Ovary (tissue), 9 donors: ENCODE data around the gene GPR26. TPM values are rescaled to one million over a fixed set of nuclear protein-coding genes. Genes with fewer than 3 reads are reported as not detected.

Experiments used
- DNase-seq, 5 donors: peaks; one replicate each; pipeline ENCODE4 v3.0.0-alpha.2; 2019 to 2020
- H3K27ac ChIP-seq, 2 donors: fragments of 200-600 bp; one replicate each; pipeline versions ENCODE4 v1.5.1 to v1.8.0; 2019 to 2022
- H3K27me3 ChIP-seq: fragments of 200-600 bp; one replicate; pipeline ENCODE4 v1.8.0; 2022
- H3K36me3 ChIP-seq: fragments of 200-600 bp; sonication (generic); one replicate; pipeline ENCODE4 v1.5.1; 2019
- H3K4me1 ChIP-seq: one replicate; pipeline ENCODE4 v1.8.1; 2013; ENCODE audit warnings: mild to moderate bottlenecking, moderate library complexity; ENCODE audit not compliant: insufficient read depth
- H3K4me3 ChIP-seq: fragments of 200-600 bp; sonication (generic); one replicate; pipeline ENCODE4 v1.5.1; 2017
- H3K9me3 ChIP-seq, 2 donors: fragments of 200-600 bp in 1 of 2; sonication (generic) in 1 of 2; one replicate each; pipeline versions ENCODE4 v1.5.1 to v1.8.1; 2013 to 2019; ENCODE audit warnings: mild to moderate bottlenecking in 1 of 2, moderate library complexity in 1 of 2
- CTCF ChIP-seq, 3 donors: fragments of 450-650 bp in 2 of 3; fragments of 200-600 bp in 1 of 3; IDR thresholded peaks; one replicate each; pipeline versions ENCODE4 v1.5.1 to v1.8.0; 2016 to 2022; ENCODE audit warnings: antibody characterized with exemption in 3 of 3, mild to moderate bottlenecking in 1 of 3
- EP300 ChIP-seq: sonication (generic); formaldehyde crosslinking; IDR thresholded peaks from one replicate; pipeline ENCODE4 v1.6.1; 2017; ENCODE audit warnings: antibody characterized with exemption
- POLR2A ChIP-seq: fragments of 450-650 bp; IDR thresholded peaks from one replicate; pipeline ENCODE4 v1.6.1; 2017; ENCODE audit warnings: antibody characterized with exemption, mild to moderate bottlenecking, moderate library complexity
- WGBS, 3 donors: extraction: QIAGEN DNeasy Blood & Tissue Kit in 1 of 3; methylation state at CpG; one replicate each; pipeline versions ENCODE4 v1.1.5 to v1.1.7; 2013 to 2017; 5-methylcytosine and 5-hydroxymethylcytosine counted together
- intact Hi-C, 4 donors: fragments of 100-400 bp; cut with DNase I; formaldehyde crosslinking; loops; one replicate each; pipeline versions ENCODE4 v1.11.0 to v1.15.1; 2022 to 2023
- polyA plus RNA-seq, 2 donors: library from polyadenylated mRNA; stranded (reverse); fragments of 200-250 nt in 1 of 2; fragments of 350-450 nt in 1 of 2; fragmentation: Illumina TruSeq in 1 of 2; extraction: RNeasy Lipid Tissue Mini Kit (QIAGEN cat#74804) in 1 of 2; gene quantifications; one replicate each; pipeline ENCODE4 v1.2.3, GENCODE V29; 2013 to 2014
- total RNA-seq, 7 donors: library from RNA; depleted of rRNA in 2 of 7; stranded (reverse); fragments of >200 nt in 2 of 7; fragmentation: NEBNext Ultra II Directional in 3 of 7; extraction: Animal tissue kit (Norgen Biotek cat#: 25700) in 3 of 7; gene quantifications; one replicate each; pipeline versions ENCODE4 v1.1.0 to v1.2.4, GENCODE V29; 2016 to 2023
- donor health status: DM: no; HTN: no; CAD: no; lungs with moderate emphysema.
- donor health status: DM: no; HTN: no; CAD: no.
- donor health status: Bipolar disorder and iron deficiency.
- donor health status: DM: yes; HTN: yes; CAD: no.
- donor health status: DM: no; HTN: no; CAD: no.
- donor health status: DM: yes; HTN: yes; CAD: no.

The GPR26 gene
- total and polyA plus RNA-seq, 9 donors: not detected

DNA sequence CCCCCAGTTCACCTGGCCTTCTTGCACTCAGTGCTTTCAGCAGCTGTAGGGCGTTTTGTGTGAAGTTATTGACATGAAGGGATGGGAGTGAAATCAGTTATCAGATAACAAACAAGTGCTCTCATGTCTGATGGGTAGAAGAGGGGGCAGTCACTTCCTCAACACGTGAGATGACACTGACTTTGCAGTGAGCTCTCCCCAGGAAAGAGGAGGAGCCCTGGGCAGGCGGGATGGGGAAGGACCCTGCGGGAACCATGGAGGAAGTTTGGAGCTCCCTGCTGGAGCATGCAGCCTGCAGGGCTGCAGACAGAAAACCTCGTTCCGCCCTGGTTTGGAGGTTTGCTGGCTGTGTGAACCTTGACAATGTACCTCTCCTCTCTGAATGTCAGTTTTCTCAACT is 38.7 kb downstream of the GPR26 start:
- no peak for DNase-seq
- 24 to 34% (median 27%) methylated on average over 6 of the region's 6 CpGs for WGBS, 3 donors
- no peak overlapping the region for H3K27ac ChIP-seq
- intact Hi-C loops: no loop called here
- TF ChIP-seq POLR2A: no peak
- no peak for TF ChIP-seq CTCF (IDR thresholded peaks at IDR 0.05)
- TF ChIP-seq EP300: no peak
- no peaks in the 10 kb centered on the region for H3K9me3 ChIP-seq
- H3K36me3 ChIP-seq: no peaks in the 10 kb centered on the region
- no peak overlapping the region for H3K4me3 ChIP-seq
- H3K4me1 ChIP-seq: peaks cover 1% of the 10 kb centered on the region
- H3K27me3 ChIP-seq: no peaks in the 10 kb centered on the region

- intact Hi-C loops: no loop called here
- no peak for DNase-seq
- WGBS, 3 donors: 19 to 50% (median 34%) methylated on average over 4 of the region's 4 CpGs
Observed at GRCh38 chr10:123706236-123706635, 40.1 kb downstream of the GPR26 start.

DNA sequence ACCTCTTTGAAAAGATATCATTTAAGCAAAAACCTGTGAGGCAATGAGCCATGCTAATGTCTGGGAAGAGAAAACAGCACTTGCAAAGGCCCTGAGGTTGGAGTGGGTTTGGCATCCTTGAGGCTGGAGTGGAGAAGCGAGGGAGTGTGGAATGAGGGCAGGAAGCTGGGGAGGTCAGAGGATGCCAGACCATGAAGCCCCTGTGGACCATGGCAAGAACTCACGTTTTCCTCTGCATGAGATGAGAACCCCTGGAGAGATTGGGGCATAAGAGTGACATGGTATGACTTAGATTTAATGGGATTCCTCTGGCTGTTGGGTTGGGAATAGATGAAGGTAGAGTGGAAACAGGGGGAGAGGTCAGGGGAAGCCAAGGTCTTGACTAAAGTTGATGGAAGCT is 49.4 kb downstream of the GPR26 start:
- no peak overlapping the region for H3K4me3 ChIP-seq
- TF ChIP-seq CTCF (IDR thresholded peaks at IDR 0.05) (no peak), EP300 (no peak), POLR2A (no peak)
- H3K27ac ChIP-seq: no peak overlapping the region
- H3K9me3 ChIP-seq: no peaks in the 10 kb centered on the region
- DNase-seq: no peak
- intact Hi-C loops: no loop called here
- 67 to 74% (median 69%) methylated on average over 2 of the region's 2 CpGs for WGBS, 3 donors
- no peaks in the 10 kb centered on the region for H3K4me1 ChIP-seq
- no peaks in the 10 kb centered on the region for H3K36me3 ChIP-seq
- no peaks in the 10 kb centered on the region for H3K27me3 ChIP-seq

More at GRCh38 chr10:123706236-123706635, 40.1 kb downstream of the GPR26 start:
- TF ChIP-seq EP300: no peak
- no peak for TF ChIP-seq CTCF (IDR thresholded peaks at IDR 0.05)
- no peak for TF ChIP-seq POLR2A
- Histone ChIP-seq H3K9me3 (no peaks in the 10 kb centered on the region), H3K27ac (no peak overlapping the region), H3K4me3 (no peak overlapping the region), H3K27me3 (no peaks in the 10 kb centered on the region), H3K36me3 (no peaks in the 10 kb centered on the region), H3K4me1 (peaks cover 1% of the 10 kb centered on the region)

GRCh38 chr10:123717336-123717735 is 51.2 kb downstream of the GPR26 start:
- H3K36me3 ChIP-seq: no peaks in the 10 kb centered on the region
- intact Hi-C loops: no loop called here
- DNase-seq: no peak

More at GRCh38 chr10:123717336-123717735, 51.2 kb downstream of the GPR26 start:
- no peak for TF ChIP-seq CTCF (IDR thresholded peaks at IDR 0.05)
- no peak for TF ChIP-seq POLR2A
- no peaks in the 10 kb centered on the region for H3K4me1 ChIP-seq
- no peak overlapping the region for H3K27ac ChIP-seq
- WGBS, 3 donors: 87 to 92% (median 90%) methylated on average over 4 of the region's 4 CpGs
- H3K4me3 ChIP-seq: no peak overlapping the region
- no peaks in the 10 kb centered on the region for H3K9me3 ChIP-seq
- no peaks in the 10 kb centered on the region for H3K27me3 ChIP-seq
